PC-3 (cell line): ENCODE measurements around the gene PHF13.

Experiments
- EZH2 ChIP-seq: fragments of 300-600 bp; sonication (generic); IDR thresholded peaks from one replicate; pipeline ENCODE4 v1.6.1; 2017; ENCODE audit warnings: antibody characterized with exemption, mild to moderate bottlenecking, low read length; ENCODE audit not compliant: unreplicated experiment
- EZH2phosphoT487 ChIP-seq: fragments of 300-600 bp; sonication (generic); IDR thresholded peaks from 2 replicates; pipeline ENCODE4 v1.6.1; 2018; ENCODE audit warnings: mild to moderate bottlenecking, antibody characterized with exemption, low read length, borderline replicate concordance
- TF ChIP-seq, protein P1 (sequence below): fragments of 300-600 bp; sonication (generic); conservative IDR thresholded peaks from 2 replicates; pipeline ENCODE4 v1.5.1; 2017; ENCODE audit warnings: antibody characterized with exemption, low read depth, mild to moderate bottlenecking, low read length

DNA sequence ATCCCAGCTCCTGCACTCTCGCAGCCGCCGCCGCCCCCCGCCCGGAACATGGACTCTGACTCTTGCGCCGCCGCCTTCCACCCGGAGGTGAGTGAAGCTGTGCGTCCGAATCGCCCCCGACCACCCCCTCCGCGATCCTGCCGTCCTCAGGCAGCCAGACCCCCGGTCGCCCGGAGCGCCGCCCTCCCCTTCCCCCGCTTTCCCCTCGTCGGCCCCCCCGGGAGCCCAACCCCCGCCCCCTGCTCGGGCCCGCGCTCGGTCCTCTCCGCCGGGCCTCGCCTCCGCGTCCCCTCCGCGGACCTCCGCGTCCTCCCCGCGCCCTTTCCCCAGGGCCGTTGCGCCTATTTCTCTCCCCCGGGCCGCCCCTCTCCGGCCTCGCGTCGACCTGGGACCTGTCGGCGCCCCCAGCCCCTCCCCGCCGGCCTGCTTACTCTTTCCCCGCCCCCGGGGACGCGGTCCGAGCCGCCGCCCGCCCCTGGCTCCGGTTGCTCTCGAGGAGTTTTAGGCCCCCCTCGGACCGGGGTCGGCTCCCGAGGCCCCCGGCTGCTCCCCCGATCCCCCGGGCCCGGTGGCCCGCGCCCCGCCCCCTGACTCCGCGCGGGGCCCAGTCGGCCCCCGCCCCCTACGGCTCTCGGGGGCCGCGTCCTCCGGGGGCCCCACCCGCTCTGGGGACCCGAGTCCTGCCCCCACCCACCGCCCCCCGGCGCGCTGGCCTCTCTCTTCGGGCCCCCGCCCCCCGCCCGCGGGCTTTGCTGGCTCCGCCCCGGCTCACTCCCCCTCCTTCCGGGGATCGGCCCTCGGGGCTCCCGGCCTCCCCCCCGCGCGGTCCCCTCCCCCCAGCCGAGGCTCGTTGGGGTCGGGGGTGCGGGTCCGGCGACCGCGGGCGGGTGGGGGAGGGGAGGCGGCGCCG lies 743 bp downstream of the PHF13 start:
- TF ChIP-seq EZH2 (no peak), EZH2phosphoT487 (no peak)
- TF ChIP-seq, protein P1, sequence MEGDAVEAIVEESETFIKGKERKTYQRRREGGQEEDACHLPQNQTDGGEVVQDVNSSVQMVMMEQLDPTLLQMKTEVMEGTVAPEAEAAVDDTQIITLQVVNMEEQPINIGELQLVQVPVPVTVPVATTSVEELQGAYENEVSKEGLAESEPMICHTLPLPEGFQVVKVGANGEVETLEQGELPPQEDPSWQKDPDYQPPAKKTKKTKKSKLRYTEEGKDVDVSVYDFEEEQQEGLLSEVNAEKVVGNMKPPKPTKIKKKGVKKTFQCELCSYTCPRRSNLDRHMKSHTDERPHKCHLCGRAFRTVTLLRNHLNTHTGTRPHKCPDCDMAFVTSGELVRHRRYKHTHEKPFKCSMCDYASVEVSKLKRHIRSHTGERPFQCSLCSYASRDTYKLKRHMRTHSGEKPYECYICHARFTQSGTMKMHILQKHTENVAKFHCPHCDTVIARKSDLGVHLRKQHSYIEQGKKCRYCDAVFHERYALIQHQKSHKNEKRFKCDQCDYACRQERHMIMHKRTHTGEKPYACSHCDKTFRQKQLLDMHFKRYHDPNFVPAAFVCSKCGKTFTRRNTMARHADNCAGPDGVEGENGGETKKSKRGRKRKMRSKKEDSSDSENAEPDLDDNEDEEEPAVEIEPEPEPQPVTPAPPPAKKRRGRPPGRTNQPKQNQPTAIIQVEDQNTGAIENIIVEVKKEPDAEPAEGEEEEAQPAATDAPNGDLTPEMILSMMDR: no peak
